Fibroblast of mammary gland (primary cell): Measurements from ENCODE around the gene SUPT3H.
A peak's percentile ranks its signal among the peaks of the same experiment; 100 is the strongest.
"Not testable (repeated sequence)": the region's sequence is repeated elsewhere in the genome, so short reads cannot be mapped to it uniquely, and the experiment has no call there.

Experiments
- DNase-seq: peaks from one replicate; pipeline ENCODE4 v3.0.0-alpha.2; 2010; ENCODE audit warnings: low read depth
- H3K4me3 ChIP-seq: 2 replicates; pipeline ENCODE4 v1.5.1; 2011; ENCODE audit warnings: low read depth, mild to moderate bottlenecking, low read length, moderate library complexity; ENCODE audit not compliant: control insufficient read depth
- TF ChIP-seq, protein P1 (sequence below): conservative IDR thresholded peaks from 2 replicates; pipeline ENCODE4 v1.5.1; 2011; ENCODE audit warnings: low read depth, low read length, inconsistent platforms; ENCODE audit not compliant: control insufficient read depth, insufficient read depth

Gene SUPT3H

GRCh38 chr6:44898296-44898930 lies 479.3 kb downstream of the SUPT3H start:
- H3K4me3 ChIP-seq = no peak overlapping the region
- DNase-seq = peak; percentile 61
- TF ChIP-seq, protein P1, sequence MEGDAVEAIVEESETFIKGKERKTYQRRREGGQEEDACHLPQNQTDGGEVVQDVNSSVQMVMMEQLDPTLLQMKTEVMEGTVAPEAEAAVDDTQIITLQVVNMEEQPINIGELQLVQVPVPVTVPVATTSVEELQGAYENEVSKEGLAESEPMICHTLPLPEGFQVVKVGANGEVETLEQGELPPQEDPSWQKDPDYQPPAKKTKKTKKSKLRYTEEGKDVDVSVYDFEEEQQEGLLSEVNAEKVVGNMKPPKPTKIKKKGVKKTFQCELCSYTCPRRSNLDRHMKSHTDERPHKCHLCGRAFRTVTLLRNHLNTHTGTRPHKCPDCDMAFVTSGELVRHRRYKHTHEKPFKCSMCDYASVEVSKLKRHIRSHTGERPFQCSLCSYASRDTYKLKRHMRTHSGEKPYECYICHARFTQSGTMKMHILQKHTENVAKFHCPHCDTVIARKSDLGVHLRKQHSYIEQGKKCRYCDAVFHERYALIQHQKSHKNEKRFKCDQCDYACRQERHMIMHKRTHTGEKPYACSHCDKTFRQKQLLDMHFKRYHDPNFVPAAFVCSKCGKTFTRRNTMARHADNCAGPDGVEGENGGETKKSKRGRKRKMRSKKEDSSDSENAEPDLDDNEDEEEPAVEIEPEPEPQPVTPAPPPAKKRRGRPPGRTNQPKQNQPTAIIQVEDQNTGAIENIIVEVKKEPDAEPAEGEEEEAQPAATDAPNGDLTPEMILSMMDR = no peak

- no peak for DNase-seq
- TF ChIP-seq, protein P1 = no peak
- no peak overlapping the region for H3K4me3 ChIP-seq
Observed at GRCh38 chr6:44897316-44897715, 480.4 kb downstream of the SUPT3H start.

DNA sequence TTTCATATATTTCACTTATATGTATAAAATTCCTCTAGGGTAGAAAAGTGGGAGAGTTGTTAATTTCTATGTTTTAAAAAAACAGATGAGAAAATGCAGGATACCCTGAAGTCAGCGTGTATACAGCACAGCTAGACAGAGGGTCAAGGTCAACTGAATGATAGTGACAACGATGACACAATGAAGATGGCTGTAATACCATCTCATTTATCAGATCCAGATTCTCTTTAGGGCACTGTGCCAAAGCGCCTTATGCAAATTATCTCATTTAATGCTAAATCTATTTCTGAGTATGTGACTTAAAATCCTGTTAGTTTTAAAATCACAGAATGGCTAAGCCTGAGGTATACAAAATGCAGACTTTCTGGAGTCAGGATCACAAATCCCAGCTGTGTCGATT lies 481.0 kb downstream of the SUPT3H start:
- TF ChIP-seq, protein P1 = no peak
- no peak overlapping the region for H3K4me3 ChIP-seq
- DNase-seq = peak; percentile 11

- DNase-seq = no peak
- TF ChIP-seq, protein P1 = no peak
- no peak overlapping the region for H3K4me3 ChIP-seq
Observed at GRCh38 chr6:44892579-44892978, 485.2 kb downstream of the SUPT3H start.

GRCh38 chr6:44879071-44879470 lies 498.7 kb downstream of the SUPT3H start:
- not testable (repeated sequence) for H3K4me3 ChIP-seq, DNase-seq

GRCh38 chr6:44876638-44877037 lies 501.1 kb downstream of the SUPT3H start:
- not testable (repeated sequence) for DNase-seq, H3K4me3 ChIP-seq

GRCh38 chr6:44869321-44869897 lies 508.3 kb downstream of the SUPT3H start:
- H3K4me3 ChIP-seq = no peak overlapping the region
- no peak for DNase-seq
- TF ChIP-seq, protein P1 = no peak

- H3K4me3 ChIP-seq = no peak overlapping the region
- no peak for DNase-seq
- TF ChIP-seq, protein P1 = no peak
Observed at GRCh38 chr6:44868910-44869309, 508.8 kb downstream of the SUPT3H start.
